SK-N-MC (cell line): ENCODE measurements around the gene ZNF827.

ENCODE experiments used
- EZH2 ChIP-seq: fragments of 200-600 bp; sonication (generic); IDR thresholded peaks from one replicate; pipeline ENCODE4 v1.6.1; 2017; ENCODE audit warnings: antibody characterized with exemption
- POLR2AphosphoS5 ChIP-seq: IDR thresholded peaks from 2 replicates; pipeline ENCODE4 v1.6.1; 2012; ENCODE audit warnings: mild to moderate bottlenecking, low read depth, low read length, borderline replicate concordance

GRCh38 chr4:145843639-145844038, 95.0 kb downstream of the ZNF827 start:
- TF ChIP-seq POLR2AphosphoS5 (no peak), EZH2 (no peak)
